Epithelial cell of esophagus (primary cell): ENCODE data around the gene ATP10A.

ENCODE experiments used
- DNase-seq: peaks from one replicate; pipeline ENCODE4 v3.0.0; 2010; ENCODE audit warnings: low read depth
- H3K4me3 ChIP-seq: 2 replicates; pipeline ENCODE4 v1.5.1; 2011; ENCODE audit warnings: mild to moderate bottlenecking, low read length, control low read depth
- CTCF ChIP-seq: IDR thresholded peaks from 2 replicates; pipeline ENCODE4 v1.5.1; 2011; ENCODE audit warnings: low read depth, mild to moderate bottlenecking, low read length, control low read depth, inconsistent platforms; ENCODE audit not compliant: insufficient read depth; ENCODE audit errors: missing control alignments

ATP10A gene

GRCh38 chr15:25903024-25903581 is 40.0 kb upstream of the ATP10A start:
- no peak for TF ChIP-seq CTCF
- DNase-seq, result peak; percentile 58
- H3K4me3 ChIP-seq, result no peak overlapping the region

- no peak for DNase-seq
- no peak overlapping the region for H3K4me3 ChIP-seq
- TF ChIP-seq CTCF, result no peak
Observed at GRCh38 chr15:25901811-25902605, 38.9 kb upstream of the ATP10A start.

- no peak overlapping the region for H3K4me3 ChIP-seq
- no peak for TF ChIP-seq CTCF
- peak; percentile 93 for DNase-seq
Observed at GRCh38 chr15:25900901-25901300, 37.8 kb upstream of the ATP10A start.

- H3K4me3 ChIP-seq, result no peak overlapping the region
- no peak for DNase-seq
- TF ChIP-seq CTCF, result no peak
Observed at GRCh38 chr15:25900431-25900830, 37.3 kb upstream of the ATP10A start.

- DNase-seq, result peak; percentile 49
- H3K4me3 ChIP-seq, result no peak overlapping the region
- no peak for TF ChIP-seq CTCF
Observed at GRCh38 chr15:25899870-25900269, 36.7 kb upstream of the ATP10A start.

- H3K4me3 ChIP-seq, result no peak overlapping the region
- no peak for DNase-seq
- TF ChIP-seq CTCF, result no peak
Observed at GRCh38 chr15:25897658-25898057, 34.5 kb upstream of the ATP10A start.
